GM12878 (cell line): ENCODE measurements around the gene ANO9. TPM values are rescaled to one million over a fixed set of nuclear protein-coding genes. Genes with fewer than 3 reads are reported as not detected.

Experiments
- ATAC-seq: fragments of 200-7000 bp; cut with Tn5 transposase; 3 replicates; pipeline ENCODE4 v1.9.1; 2020; ENCODE audit warnings: mild to moderate bottlenecking, moderate library complexity
- BruUV-seq: library from RNA; stranded (reverse); fragments of 400-500 nt; replicated peaks from 2 replicates; lab custom pipeline; 2021; lab: Mats Ljungman, UMichigan
- CTCF ChIA-PET: fragments of 300-600 bp; sonication (Branson Sonifier 250); formaldehyde crosslinking; extraction: SDS; loops from one replicate; lab custom pipeline; 2021; ENCODE audit warnings: inconsistent platforms; lab: Yijun Ruan, JAX
- POLR2A ChIA-PET: fragments of 350-600 bp; formaldehyde crosslinking; extraction: SDS; loops from one replicate; lab custom pipeline; 2021; ENCODE audit warnings: inconsistent platforms; lab: Charles Lee
- RAD21 ChIA-PET: fragments of 300-600 bp; sonication (Branson Sonifier 250); formaldehyde crosslinking; loops from one replicate; lab custom pipeline; 2023; ENCODE audit warnings: antibody characterized with exemption; ENCODE audit not compliant: unreplicated experiment; lab: Charles Lee
- SMC1A ChIA-PET: fragments of 300-600 bp; sonication (Branson Sonifier 250); formaldehyde crosslinking; loops from one replicate; lab custom pipeline; 2023; ENCODE audit not compliant: unreplicated experiment, uncharacterized antibody; lab: Charles Lee
- DNase-seq: peaks from one replicate; pipeline ENCODE4 v3.0.0-alpha.2; 2011; ENCODE audit warnings: low read depth, low spot score
- FAIRE-seq: peaks from 3 replicates; lab custom pipeline; 2011; peaks lifted over from hg19 to GRCh38; lab: Jason Lieb, UNC
- H2AFZ ChIP-seq: 2 replicates; pipeline ENCODE4 v1.6.0; 2011; ENCODE audit warnings: low read depth, low read length, control low read depth; ENCODE audit not compliant: control insufficient read depth
- H3K27ac ChIP-seq: 2 replicates; pipeline ENCODE4 v1.5.1; 2011; ENCODE audit warnings: control low read depth; ENCODE audit not compliant: control insufficient read depth, insufficient read depth
- H3K27me3 ChIP-seq, 2 experiments: replicated peaks in 1 of 2; 2 replicates each; pipeline versions ENCODE4 v1.6.0 to v1.6.1; 2011; ENCODE audit warnings: low read length in 1 of 2; ENCODE audit not compliant: control insufficient read depth in 2 of 2, insufficient read depth in 2 of 2
- H3K36me3 ChIP-seq, 2 experiments: 2 replicates each; pipeline ENCODE4 v1.5.1; 2011; ENCODE audit warnings: low read length in 1 of 2; ENCODE audit not compliant: control insufficient read depth in 2 of 2, insufficient read depth in 2 of 2
- H3K4me1 ChIP-seq: 2 replicates; pipeline ENCODE4 v1.6.1; 2011; ENCODE audit warnings: mild to moderate bottlenecking, low read length, moderate library complexity, mixed read lengths; ENCODE audit not compliant: control insufficient read depth, insufficient read depth
- H3K4me2 ChIP-seq: 2 replicates; pipeline ENCODE4 v1.6.0; 2011; ENCODE audit warnings: control low read depth; ENCODE audit not compliant: control insufficient read depth, insufficient read depth
- H3K4me3 ChIP-seq: fragments of 200-600 bp; sonication (generic); 2 replicates; pipeline ENCODE4 v1.5.1; 2016
- H3K79me2 ChIP-seq: 2 replicates; pipeline ENCODE4 v1.6.0; 2011; ENCODE audit warnings: low read length; ENCODE audit not compliant: control insufficient read depth, insufficient read depth
- H3K9ac ChIP-seq: 2 replicates; pipeline ENCODE4 v1.8.0; 2011; ENCODE audit warnings: low read length, control low read depth, mixed read lengths; ENCODE audit not compliant: control insufficient read depth, insufficient read depth
- H3K9me3 ChIP-seq: replicated peaks from 3 replicates; pipeline ENCODE4 v1.5.1; 2011; ENCODE audit warnings: mild to moderate bottlenecking, low read length; ENCODE audit not compliant: control insufficient read depth, insufficient read depth
- H4K20me1 ChIP-seq: 2 replicates; pipeline ENCODE4 v1.6.0; 2011; ENCODE audit not compliant: control insufficient read depth, insufficient read depth
- E2F4 ChIP-seq: IDR thresholded peaks from 2 replicates; pipeline ENCODE4 v1.6.1; 2012; ENCODE audit warnings: low read depth, low read length, improper control_type of control experiment
- HDAC6 ChIP-seq: fragments of 200-600 bp; sonication (generic); IDR thresholded peaks from one replicate; pipeline ENCODE4 v1.8.0; 2017; ENCODE audit warnings: antibody characterized with exemption; ENCODE audit not compliant: unreplicated experiment
- KLF5 ChIP-seq: fragments of 450-650 bp; IDR thresholded peaks from 2 replicates; pipeline ENCODE4 v1.6.1; 2014; ENCODE audit warnings: mild to moderate bottlenecking; ENCODE audit not compliant: partially characterized antibody
- MTA3 ChIP-seq: IDR thresholded peaks from 2 replicates; pipeline ENCODE4 v1.6.1; 2012; ENCODE audit warnings: low read length, inconsistent platforms, borderline replicate concordance
- MYC ChIP-seq: IDR thresholded peaks from 2 replicates; pipeline ENCODE4 v1.6.1; 2011; ENCODE audit warnings: mild to moderate bottlenecking, low read length, moderate library complexity, inconsistent platforms; ENCODE audit not compliant: insufficient read depth, insufficient replicate concordance, insufficient read length, severe bottlenecking
- SREBF2 ChIP-seq: IDR thresholded peaks from 2 replicates; pipeline ENCODE4 v1.6.1; 2012; ENCODE audit warnings: mild to moderate bottlenecking, low read length
- TARDBP ChIP-seq: IDR thresholded peaks from 2 replicates; pipeline ENCODE4 v1.6.1; 2016; ENCODE audit warnings: borderline replicate concordance
- TBL1XR1 ChIP-seq: IDR thresholded peaks from 2 replicates; pipeline ENCODE4 v1.6.1; 2012; ENCODE audit warnings: low read depth, low read length, improper control_type of control experiment
- TCF3 ChIP-seq: IDR thresholded peaks from 2 replicates; pipeline ENCODE4 v1.6.1; 2012; ENCODE audit warnings: low read depth, mild to moderate bottlenecking, low read length, borderline replicate concordance; ENCODE audit not compliant: insufficient read depth
- TCF7 ChIP-seq: IDR thresholded peaks from 2 replicates; pipeline ENCODE4 v1.6.1; 2014; ENCODE audit warnings: antibody characterized with exemption, borderline replicate concordance
- WGBS: methylation state at CpG from one replicate; pipeline ENCODE4 v1.1.6; 2016; ENCODE audit warnings: low lambda C conversion rate; ENCODE audit not compliant: insufficient replicate concordance, insufficient coverage; ENCODE audit errors: missing lambda C conversion rate; 5-methylcytosine and 5-hydroxymethylcytosine counted together
- in situ Hi-C: fragments of 300-500 bp; cut with MboI; formaldehyde crosslinking; loops from 9 replicates; pipeline ENCODE4 v1.14.3; 2018; ENCODE audit warnings: mixed read lengths
- intact Hi-C: fragments of 100-400 bp; cut with micrococcal nuclease; formaldehyde crosslinking; loops from one replicate; pipeline ENCODE4 v1.14.2; 2022; ENCODE audit not compliant: unreplicated experiment
- polyA plus RNA-seq, 11 experiments: library from polyadenylated mRNA; depleted of rRNA in 4 of 11; unstranded in 6 of 11; stranded (reverse) in 5 of 11; fragments of >200 nt; fragmentation: Nextera tagmentation in 4 of 11; fragmentation: Illumina TruSeq in 1 of 11; extraction: Ambion mirVana in 4 of 11; extraction: Trizol in 1 of 11; gene quantifications; 1 replicate in 1 of 11; 2 replicates in 10 of 11; pipeline versions ENCODE4 v1.2.1 to v1.2.3, GENCODE V29; 2011 to 2016; ENCODE audit warnings: inconsistent platforms in 2 of 11, missing spikeins in 2 of 11, low read depth in 1 of 11
- total RNA-seq, 4 experiments: library from RNA; depleted of rRNA in 3 of 4; stranded (reverse); fragments of >200 nt in 3 of 4; fragmentation: Illumina TruSeq in 1 of 4; extraction: Trizol in 1 of 4; gene quantifications; 2 replicates each; pipeline versions ENCODE4 v1.2.1 to v1.2.3, GENCODE V29; 2013 to 2021
- TF ChIP-seq, protein P1 (sequence below): IDR thresholded peaks from 2 replicates; pipeline ENCODE4 v1.6.1; 2011; ENCODE audit warnings: borderline replicate concordance, low read depth, mild to moderate bottlenecking, moderate library complexity, low read length; ENCODE audit not compliant: insufficient read depth, poor library complexity, severe bottlenecking

The ANO9 gene
- total and polyA plus RNA-seq, 10 of the 15 experiments (the other 5 are each of a cell fraction or from before 2014, with no cell fraction given): 0.21 to 42.3 (median 12.0) TPM

DNA sequence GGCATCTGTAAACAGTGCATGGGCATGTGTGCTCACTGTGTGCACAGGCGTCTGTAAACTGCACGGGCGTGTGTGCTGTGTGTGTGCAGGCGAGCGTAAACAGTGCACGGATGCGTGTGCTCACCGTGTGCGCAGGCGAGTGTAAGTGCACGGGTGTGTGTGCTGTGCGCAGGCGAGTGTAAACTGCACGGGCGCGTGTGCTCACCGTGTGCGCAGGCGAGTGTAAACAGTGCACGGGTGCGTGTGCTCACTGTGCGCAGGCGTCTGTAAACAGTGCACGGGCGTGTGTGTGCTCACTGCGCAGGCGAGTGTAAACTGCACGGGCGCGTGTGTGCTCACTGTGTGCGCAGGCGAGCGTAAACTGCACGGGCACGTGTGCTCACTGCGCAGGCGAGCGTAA lies 42.8 kb upstream of the ANO9 start:
- TF ChIP-seq HDAC6: no peak
- no peak for TF ChIP-seq KLF5
- no peak for TF ChIP-seq TBL1XR1
- TF ChIP-seq, protein P1, sequence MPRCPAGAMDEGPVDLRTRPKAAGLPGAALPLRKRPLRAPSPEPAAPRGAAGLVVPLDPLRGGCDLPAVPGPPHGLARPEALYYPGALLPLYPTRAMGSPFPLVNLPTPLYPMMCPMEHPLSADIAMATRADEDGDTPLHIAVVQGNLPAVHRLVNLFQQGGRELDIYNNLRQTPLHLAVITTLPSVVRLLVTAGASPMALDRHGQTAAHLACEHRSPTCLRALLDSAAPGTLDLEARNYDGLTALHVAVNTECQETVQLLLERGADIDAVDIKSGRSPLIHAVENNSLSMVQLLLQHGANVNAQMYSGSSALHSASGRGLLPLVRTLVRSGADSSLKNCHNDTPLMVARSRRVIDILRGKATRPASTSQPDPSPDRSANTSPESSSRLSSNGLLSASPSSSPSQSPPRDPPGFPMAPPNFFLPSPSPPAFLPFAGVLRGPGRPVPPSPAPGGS: peak; percentile 70
- no peak for TF ChIP-seq MTA3
- TF ChIP-seq SREBF2: no peak
- TF ChIP-seq TCF3: peak; percentile 10; the same call in 1 of the 2 replicates
- no peak for TF ChIP-seq E2F4
- no peak for TF ChIP-seq MYC
- TF ChIP-seq TARDBP: no peak
- TF ChIP-seq TCF7: no peak

More for the DNA sequence above, 42.8 kb upstream of the ANO9 start:
- Histone ChIP-seq H3K9ac (no peak overlapping the region), H3K27me3 (no peaks in the 10 kb centered on the region), H3K4me3 (no peak overlapping the region), H3K4me1 (no peaks in the 10 kb centered on the region), H3K79me2 (no peaks in the 10 kb centered on the region), H3K36me3 (no peaks in the 10 kb centered on the region), H3K9me3 (no peaks in the 10 kb centered on the region; the same call in 2 of the 3 replicates), H3K27ac (no peak overlapping the region), H4K20me1 (no peaks in the 10 kb centered on the region), H2AFZ (no peak overlapping the region), H3K4me2 (no peak overlapping the region)
- RAD21 ChIA-PET: no interaction called here
- intact Hi-C loops (no loop called here), in situ Hi-C loops (no loop called here)
- no peak for FAIRE-seq
- SMC1A ChIA-PET: no interaction called here
- BruUV-seq: no TSS peak
- ATAC-seq: no peak
- no peak for DNase-seq
- CTCF ChIA-PET: no interaction called here
- WGBS: 98% methylated on average over 38 of the region's 38 CpGs
- POLR2A ChIA-PET: no interaction called here
